SU-DHL-6 (cell line): ENCODE measurements around the gene NACC2.

Source experiments
- EZH2phosphoT487 ChIP-seq: fragments of 200-600 bp; sonication (generic), shearing (Covaris generic); conservative IDR thresholded peaks from 2 replicates; pipeline ENCODE4 v1.6.1; 2018; ENCODE audit warnings: mild to moderate bottlenecking, antibody characterized with exemption, low read length, moderate library complexity, mixed read lengths
- TF ChIP-seq, protein P1 (sequence below): fragments of 200-600 bp; sonication (generic); IDR thresholded peaks from one replicate; pipeline ENCODE4 v1.5.1; 2017; ENCODE audit warnings: antibody characterized with exemption, mild to moderate bottlenecking, low read length, moderate library complexity; ENCODE audit not compliant: insufficient read depth, poor library complexity, severe bottlenecking

DNA sequence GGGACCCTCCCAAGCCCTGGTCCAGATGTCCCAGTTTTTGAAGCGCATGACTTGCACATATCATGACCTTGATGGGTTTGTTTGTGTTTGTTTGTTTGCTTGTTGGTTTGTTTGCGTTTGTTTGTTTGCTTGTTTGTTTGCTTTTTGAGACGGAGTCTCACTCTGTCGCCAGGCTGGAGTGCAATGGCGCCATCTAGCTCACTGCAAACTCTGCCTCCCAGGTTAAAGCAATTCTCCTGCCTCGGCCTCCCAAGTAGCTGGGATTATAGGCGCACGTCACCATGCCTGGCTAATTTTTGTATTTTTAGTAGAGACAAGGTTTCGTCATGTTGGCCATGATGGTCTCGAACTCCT, 120.9 kb downstream of the NACC2 start:
- no peak for TF ChIP-seq EZH2phosphoT487
- TF ChIP-seq, protein P1, sequence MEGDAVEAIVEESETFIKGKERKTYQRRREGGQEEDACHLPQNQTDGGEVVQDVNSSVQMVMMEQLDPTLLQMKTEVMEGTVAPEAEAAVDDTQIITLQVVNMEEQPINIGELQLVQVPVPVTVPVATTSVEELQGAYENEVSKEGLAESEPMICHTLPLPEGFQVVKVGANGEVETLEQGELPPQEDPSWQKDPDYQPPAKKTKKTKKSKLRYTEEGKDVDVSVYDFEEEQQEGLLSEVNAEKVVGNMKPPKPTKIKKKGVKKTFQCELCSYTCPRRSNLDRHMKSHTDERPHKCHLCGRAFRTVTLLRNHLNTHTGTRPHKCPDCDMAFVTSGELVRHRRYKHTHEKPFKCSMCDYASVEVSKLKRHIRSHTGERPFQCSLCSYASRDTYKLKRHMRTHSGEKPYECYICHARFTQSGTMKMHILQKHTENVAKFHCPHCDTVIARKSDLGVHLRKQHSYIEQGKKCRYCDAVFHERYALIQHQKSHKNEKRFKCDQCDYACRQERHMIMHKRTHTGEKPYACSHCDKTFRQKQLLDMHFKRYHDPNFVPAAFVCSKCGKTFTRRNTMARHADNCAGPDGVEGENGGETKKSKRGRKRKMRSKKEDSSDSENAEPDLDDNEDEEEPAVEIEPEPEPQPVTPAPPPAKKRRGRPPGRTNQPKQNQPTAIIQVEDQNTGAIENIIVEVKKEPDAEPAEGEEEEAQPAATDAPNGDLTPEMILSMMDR, result no peak
